Spinal cord (tissue), 10 donors: ENCODE data around the gene SLC66A3. TPM values are rescaled to one million over a fixed set of nuclear protein-coding genes. Genes with fewer than 3 reads are reported as not detected.

Source experiments
- DNase-seq, 6 donors: peaks; one replicate each; pipeline versions ENCODE4 v3.0.0 to v3.0.0-alpha.2; 2013 to 2015; ENCODE audit warnings: low spot score in 6 of 6, low read depth in 4 of 6
- H3K27ac ChIP-seq: one replicate; pipeline ENCODE4 v1.5.1; 2013; ENCODE audit warnings: low read depth, low read length, control low read depth
- H3K27me3 ChIP-seq: one replicate; pipeline ENCODE4 v1.6.1; 2013; ENCODE audit warnings: low read length; ENCODE audit not compliant: control insufficient read depth, insufficient read depth
- H3K36me3 ChIP-seq: one replicate; pipeline ENCODE4 v1.6.1; 2013; ENCODE audit warnings: low read length; ENCODE audit not compliant: control insufficient read depth, insufficient read depth
- H3K4me1 ChIP-seq: one replicate; pipeline ENCODE4 v1.6.1; 2013; ENCODE audit warnings: low read length; ENCODE audit not compliant: control insufficient read depth, insufficient read depth
- H3K4me3 ChIP-seq: one replicate; pipeline ENCODE4 v1.5.1; 2013; ENCODE audit warnings: low read depth, low read length, control low read depth
- H3K9me3 ChIP-seq: one replicate; pipeline ENCODE4 v1.6.1; 2013; ENCODE audit warnings: low read length; ENCODE audit not compliant: control insufficient read depth, insufficient read depth
- WGBS: methylation state at CpG from one replicate; pipeline ENCODE4 v1.1.5; 2013; ENCODE audit warnings: missing lambda C conversion rate; ENCODE audit not compliant: insufficient coverage; 5-methylcytosine and 5-hydroxymethylcytosine counted together
- polyA plus RNA-seq, 2 donors: library from polyadenylated mRNA; unstranded; fragments of 120-200 nt; gene quantifications; one replicate each; pipeline ENCODE4 v1.2.1, GENCODE V29; 2013; ENCODE audit not compliant: insufficient read length in 2 of 2
- total RNA-seq, 2 donors: library from RNA; depleted of rRNA in 1 of 2; stranded (reverse); fragments of 120-200 nt in 1 of 2; fragments of >200 nt in 1 of 2; gene quantifications; one replicate each; pipeline versions ENCODE4 v1.2.3 to v1.2.4, GENCODE V29; 2013 to 2014
- donor health status: healthy.

Gene SLC66A3
- total and polyA plus RNA-seq, 4 donors = 6.7 to 18.0 (median 14.9) TPM

- peaks cover 15% of the 10 kb centered on the region for H3K4me1 ChIP-seq
- no peak overlapping the region for H3K27ac ChIP-seq
- H3K27me3 ChIP-seq = peaks cover 2% of the 10 kb centered on the region
- H3K4me3 ChIP-seq = no peak overlapping the region
- DNase-seq = peak in 3 of 6 donors; percentile 41 to 87 (median 71)
- H3K36me3 ChIP-seq = no peaks in the 10 kb centered on the region
- no peaks in the 10 kb centered on the region for H3K9me3 ChIP-seq
- WGBS = 53% methylated on average over 40 of the region's 41 CpGs
These were observed 31.2 kb upstream of the SLC66A3 start for GRCh38 chr2:11123856-11124759.

GRCh38 chr2:11124760-11125068 is 30.6 kb upstream of the SLC66A3 start:
- peaks cover 2% of the 10 kb centered on the region for H3K27me3 ChIP-seq
- DNase-seq = no peak
- H3K27ac ChIP-seq = no peak overlapping the region
- peaks cover 18% of the 10 kb centered on the region for H3K4me1 ChIP-seq
- whole genome bisulfite sequencing = 100% methylated on average over 1 of the region's 3 CpGs
- H3K4me3 ChIP-seq = no peak overlapping the region
- no peaks in the 10 kb centered on the region for H3K9me3 ChIP-seq
- H3K36me3 ChIP-seq = no peaks in the 10 kb centered on the region

- Histone ChIP-seq H3K4me1 (peaks cover 36% of the 10 kb centered on the region), H3K27ac (no peak overlapping the region), H3K36me3 (no peaks in the 10 kb centered on the region), H3K4me3 (no peak overlapping the region), H3K9me3 (no peaks in the 10 kb centered on the region), H3K27me3 (peaks cover 2% of the 10 kb centered on the region)
- WGBS = 93% methylated on average over 2 of the region's 5 CpGs
- no peak for DNase-seq
These were observed 27.5 kb upstream of the SLC66A3 start for GRCh38 chr2:11127761-11128160.

- Histone ChIP-seq H3K4me1 (peaks cover 37% of the 10 kb centered on the region), H3K36me3 (no peaks in the 10 kb centered on the region), H3K9me3 (no peaks in the 10 kb centered on the region), H3K4me3 (no peak overlapping the region), H3K27me3 (peaks cover 2% of the 10 kb centered on the region), H3K27ac (no peak overlapping the region)
- no peak for DNase-seq
- 93% methylated on average over 9 of the region's 11 CpGs for WGBS
These were observed 26.9 kb upstream of the SLC66A3 start for GRCh38 chr2:11128243-11128951.

- Histone ChIP-seq H3K4me3 (peak overlapping the region; percentile 33), H3K9me3 (no peaks in the 10 kb centered on the region), H3K36me3 (no peaks in the 10 kb centered on the region), H3K4me1 (peaks cover 37% of the 10 kb centered on the region), H3K27ac (no peak overlapping the region), H3K27me3 (peaks cover 2% of the 10 kb centered on the region)
- 10% methylated on average over 42 of the region's 46 CpGs for WGBS
- DNase-seq = peak in 5 of 6 donors; percentile 26 to 93 (median 61)
These were observed 25.4 kb upstream of the SLC66A3 start for GRCh38 chr2:11129598-11130449.

- Histone ChIP-seq H3K36me3 (no peaks in the 10 kb centered on the region), H3K9me3 (no peaks in the 10 kb centered on the region), H3K27ac (no peak overlapping the region), H3K27me3 (peaks cover 2% of the 10 kb centered on the region), H3K4me3 (no peak overlapping the region), H3K4me1 (peaks cover 37% of the 10 kb centered on the region)
- 83% methylated on average over 20 of the region's 20 CpGs for WGBS
- DNase-seq = peak in 1 of 6 donors; percentile 24
These were observed 23.9 kb upstream of the SLC66A3 start for GRCh38 chr2:11131166-11131920.

- H3K27me3 ChIP-seq = peaks cover 2% of the 10 kb centered on the region
- H3K27ac ChIP-seq = no peak overlapping the region
These were observed 23.1 kb upstream of the SLC66A3 start for GRCh38 chr2:11132036-11132671.

GRCh38 chr2:11133238-11133935 is 21.9 kb upstream of the SLC66A3 start:
- Histone ChIP-seq H3K4me3 (peak overlapping the region; percentile 49), H3K27ac (peak overlapping the region; percentile 36), H3K36me3 (no peaks in the 10 kb centered on the region), H3K4me1 (peaks cover 37% of the 10 kb centered on the region), H3K9me3 (no peaks in the 10 kb centered on the region), H3K27me3 (peaks cover 2% of the 10 kb centered on the region)
- WGBS = 13% methylated on average over 25 of the region's 25 CpGs
- DNase-seq = peak in 3 of 6 donors; percentile 19 to 52 (median 45)

More at GRCh38 chr2:11132036-11132671, 23.1 kb upstream of the SLC66A3 start:
- Histone ChIP-seq H3K4me3 (no peak overlapping the region), H3K36me3 (no peaks in the 10 kb centered on the region), H3K9me3 (no peaks in the 10 kb centered on the region), H3K4me1 (peaks cover 37% of the 10 kb centered on the region)
- 74% methylated on average over 12 of the region's 19 CpGs for WGBS
- DNase-seq = no peak
